ENCODE results near the gene CHAF1A.

The CHAF1A gene

DNA sequence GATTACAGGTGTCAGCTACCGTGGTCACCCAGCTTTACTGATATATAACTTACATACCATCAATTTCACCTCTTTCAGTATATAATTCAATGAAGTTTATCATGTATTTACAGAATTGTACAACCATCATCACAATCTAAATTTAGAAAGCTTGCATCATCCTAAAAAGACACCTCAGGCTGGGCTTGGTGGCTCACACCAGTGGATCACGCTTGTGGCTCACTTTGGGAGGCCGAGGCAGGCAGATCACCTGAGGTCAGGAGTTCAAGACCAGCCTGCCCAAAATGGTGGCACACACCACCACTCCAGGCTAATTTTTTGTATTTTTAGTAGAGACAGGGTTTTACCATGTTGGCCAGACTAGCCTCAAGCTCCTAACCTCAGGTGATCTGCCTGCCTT lies 65.4 kb downstream of the CHAF1A start:
- TF ChIP-seq, protein P1, sequence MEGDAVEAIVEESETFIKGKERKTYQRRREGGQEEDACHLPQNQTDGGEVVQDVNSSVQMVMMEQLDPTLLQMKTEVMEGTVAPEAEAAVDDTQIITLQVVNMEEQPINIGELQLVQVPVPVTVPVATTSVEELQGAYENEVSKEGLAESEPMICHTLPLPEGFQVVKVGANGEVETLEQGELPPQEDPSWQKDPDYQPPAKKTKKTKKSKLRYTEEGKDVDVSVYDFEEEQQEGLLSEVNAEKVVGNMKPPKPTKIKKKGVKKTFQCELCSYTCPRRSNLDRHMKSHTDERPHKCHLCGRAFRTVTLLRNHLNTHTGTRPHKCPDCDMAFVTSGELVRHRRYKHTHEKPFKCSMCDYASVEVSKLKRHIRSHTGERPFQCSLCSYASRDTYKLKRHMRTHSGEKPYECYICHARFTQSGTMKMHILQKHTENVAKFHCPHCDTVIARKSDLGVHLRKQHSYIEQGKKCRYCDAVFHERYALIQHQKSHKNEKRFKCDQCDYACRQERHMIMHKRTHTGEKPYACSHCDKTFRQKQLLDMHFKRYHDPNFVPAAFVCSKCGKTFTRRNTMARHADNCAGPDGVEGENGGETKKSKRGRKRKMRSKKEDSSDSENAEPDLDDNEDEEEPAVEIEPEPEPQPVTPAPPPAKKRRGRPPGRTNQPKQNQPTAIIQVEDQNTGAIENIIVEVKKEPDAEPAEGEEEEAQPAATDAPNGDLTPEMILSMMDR (IDR thresholded peaks at IDR 0.05), result no peak
- Mint-ChIP-seq H3K27ac (no peak overlapping the region), H3K9me3 (peaks cover 3% of the 10 kb centered on the region), H3K4me3 (no peak overlapping the region), H3K4me1 (peaks cover 5% of the 10 kb centered on the region), H3K36me3 (ENCODE audit: low read depth) (no peaks in the 10 kb centered on the region), H3K27me3 (ENCODE audit: low read depth, poor library complexity) (peaks cover 6% of the 10 kb centered on the region)
- DNase-seq, result no peak

DNA sequence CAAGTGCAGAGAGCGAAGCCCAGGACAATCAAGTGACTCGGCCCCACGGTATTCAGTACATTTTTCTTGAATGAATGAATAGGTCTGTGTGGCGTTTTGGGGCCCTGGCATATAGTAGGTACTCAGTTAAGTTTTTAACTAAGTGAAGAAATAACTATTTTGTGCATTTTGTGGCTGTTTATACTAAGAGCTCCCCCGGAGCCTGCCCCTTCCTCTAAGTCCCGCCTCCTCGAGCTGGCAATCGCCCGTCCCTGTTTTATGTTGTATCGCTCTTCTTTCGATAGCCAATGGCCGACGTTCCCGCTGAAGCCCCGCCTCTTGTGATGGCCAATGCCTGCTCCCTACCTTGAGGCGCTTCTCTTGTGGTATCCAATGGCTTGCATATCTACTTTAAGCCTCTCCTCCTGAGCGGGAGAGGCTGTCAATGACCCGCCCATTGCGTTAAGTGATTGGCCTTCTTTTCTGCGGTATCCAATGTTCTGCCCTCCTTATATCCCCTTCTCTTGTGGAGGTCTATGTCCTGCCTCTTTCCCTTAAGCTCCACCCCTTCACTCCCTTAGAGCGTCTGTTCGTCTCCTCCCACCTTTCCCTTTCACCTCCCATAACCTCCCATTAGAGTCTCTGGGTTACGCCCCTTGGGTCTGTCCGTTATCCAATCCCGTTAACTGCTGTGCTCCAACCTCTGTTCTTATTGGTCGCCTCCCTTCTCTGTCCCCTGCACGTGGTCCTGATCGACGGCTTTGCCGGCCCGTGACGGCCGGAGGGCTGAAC lies 69.1 kb downstream of the CHAF1A start:
- peaks cover 3% of the 10 kb centered on the region for H3K9me3 Mint-ChIP-seq
- H3K36me3 Mint-ChIP-seq (ENCODE audit: low read depth), result peaks cover 4% of the 10 kb centered on the region
- TF ChIP-seq, protein P1 (IDR thresholded peaks at IDR 0.05), result no peak
- H3K4me3 Mint-ChIP-seq, result no peak overlapping the region
- H3K4me1 Mint-ChIP-seq, result peaks cover 21% of the 10 kb centered on the region
- peaks cover 3% of the 10 kb centered on the region for H3K27me3 Mint-ChIP-seq (ENCODE audit: low read depth, poor library complexity)
- H3K27ac Mint-ChIP-seq, result no peak overlapping the region
- peak; percentile 94 for DNase-seq

DNA sequence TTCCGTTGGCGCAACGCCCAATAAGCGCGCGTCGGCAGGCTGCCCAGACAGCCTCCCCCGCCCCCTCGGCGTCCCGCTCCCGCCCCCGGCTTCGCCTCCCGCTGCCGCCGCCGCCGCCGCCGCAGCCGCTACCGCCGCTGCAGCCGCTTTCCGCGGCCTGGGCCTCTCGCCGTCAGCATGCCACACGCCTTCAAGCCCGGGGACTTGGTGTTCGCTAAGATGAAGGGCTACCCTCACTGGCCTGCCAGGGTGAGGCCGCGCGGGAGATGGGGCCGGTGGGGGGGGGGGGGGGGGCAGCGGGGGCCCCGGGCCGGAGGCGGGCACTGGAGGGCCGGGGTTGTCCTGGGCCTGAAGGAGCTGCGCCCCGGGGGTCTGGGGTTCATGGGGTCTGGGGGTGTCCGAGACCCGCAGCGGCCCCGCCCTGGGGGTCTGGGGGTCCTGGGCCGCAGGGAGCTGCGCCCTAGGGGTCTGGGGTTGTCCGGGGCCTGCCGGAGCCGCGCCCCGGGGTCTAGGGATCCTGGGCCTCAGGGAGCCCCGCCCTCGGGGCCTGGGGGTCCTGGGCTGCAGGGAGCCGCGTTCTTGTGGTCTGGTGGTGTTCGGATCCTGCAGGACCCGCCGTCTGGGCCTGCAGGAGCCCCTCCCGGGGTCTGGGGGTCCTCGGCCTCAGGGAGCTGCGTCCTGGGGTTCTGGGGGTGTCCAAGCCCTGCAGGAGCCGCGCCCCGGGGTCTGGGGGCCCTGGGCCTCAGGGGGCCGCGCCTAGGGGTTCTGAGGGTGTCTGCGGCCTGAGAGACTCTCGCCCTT lies 69.9 kb downstream of the CHAF1A start, which contains the start of gene HDGFL2:
HDGFL2 (plus strand) TSS at position 124 of the 801 bp plus-strand sequence; CDS start at position 178, 54 bp downstream.
- peaks cover 12% of the 10 kb centered on the region for H3K36me3 Mint-ChIP-seq (ENCODE audit: low read depth)
- H3K4me1 Mint-ChIP-seq, result peaks cover 21% of the 10 kb centered on the region
- TF ChIP-seq, protein P1 (IDR thresholded peaks at IDR 0.05), result no peak
- H3K9me3 Mint-ChIP-seq, result peaks cover 3% of the 10 kb centered on the region
- peak; percentile 97 for DNase-seq
- H3K27ac Mint-ChIP-seq, result peak within 1 kb of the TSS; percentile 79
- peaks cover 3% of the 10 kb centered on the region for H3K27me3 Mint-ChIP-seq (ENCODE audit: low read depth, poor library complexity)
- peak within 1 kb of the TSS; percentile 92 for H3K4me3 Mint-ChIP-seq

DNA sequence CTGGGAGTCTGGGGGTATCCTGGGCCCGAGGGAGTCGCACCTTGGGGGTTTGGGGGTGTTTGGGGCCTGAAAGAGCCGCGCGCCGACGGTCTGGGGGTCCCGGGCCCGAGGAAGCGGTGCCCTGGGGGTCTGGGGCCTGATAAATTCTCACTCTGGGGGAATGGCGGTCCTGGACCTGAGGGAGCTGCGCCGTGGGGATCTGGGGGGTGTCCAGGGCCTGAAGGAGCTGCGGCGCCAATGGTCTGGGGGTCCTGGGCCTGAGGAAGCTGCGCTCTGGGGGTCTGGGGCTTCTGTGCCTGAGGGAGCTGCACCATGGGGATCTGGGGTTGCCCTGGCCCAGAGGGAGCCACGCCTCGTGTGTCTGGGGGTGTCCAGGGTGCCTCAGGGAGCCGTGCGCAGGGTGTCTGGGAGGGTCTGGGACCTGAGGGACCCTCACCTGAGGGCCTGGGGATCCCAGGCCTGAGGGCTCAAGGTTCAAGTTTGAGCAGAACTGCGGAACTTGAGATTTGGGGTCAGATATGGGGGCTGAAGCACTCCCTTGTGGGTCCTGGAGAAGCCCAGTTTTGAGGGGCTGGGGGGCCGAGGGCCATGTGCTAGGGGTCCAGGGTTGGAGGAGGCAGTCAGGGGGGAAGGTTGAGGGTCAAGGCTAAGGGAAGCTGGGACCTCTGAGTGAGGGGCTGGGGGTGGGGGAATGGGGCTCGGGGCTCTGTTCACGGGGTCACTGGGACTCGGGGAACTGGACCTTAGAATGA lies 70.7 kb downstream of the CHAF1A start:
- TF ChIP-seq, protein P1 (IDR thresholded peaks at IDR 0.05), result no peak
- peaks cover 21% of the 10 kb centered on the region for H3K4me1 Mint-ChIP-seq
- peak overlapping the region; percentile 79 for H3K27ac Mint-ChIP-seq
- H3K9me3 Mint-ChIP-seq, result peaks cover 3% of the 10 kb centered on the region
- H3K36me3 Mint-ChIP-seq (ENCODE audit: low read depth), result peaks cover 20% of the 10 kb centered on the region
- H3K4me3 Mint-ChIP-seq, result peak overlapping the region; percentile 92
- H3K27me3 Mint-ChIP-seq (ENCODE audit: low read depth, poor library complexity), result peaks cover 3% of the 10 kb centered on the region
- no peak for DNase-seq

DNA sequence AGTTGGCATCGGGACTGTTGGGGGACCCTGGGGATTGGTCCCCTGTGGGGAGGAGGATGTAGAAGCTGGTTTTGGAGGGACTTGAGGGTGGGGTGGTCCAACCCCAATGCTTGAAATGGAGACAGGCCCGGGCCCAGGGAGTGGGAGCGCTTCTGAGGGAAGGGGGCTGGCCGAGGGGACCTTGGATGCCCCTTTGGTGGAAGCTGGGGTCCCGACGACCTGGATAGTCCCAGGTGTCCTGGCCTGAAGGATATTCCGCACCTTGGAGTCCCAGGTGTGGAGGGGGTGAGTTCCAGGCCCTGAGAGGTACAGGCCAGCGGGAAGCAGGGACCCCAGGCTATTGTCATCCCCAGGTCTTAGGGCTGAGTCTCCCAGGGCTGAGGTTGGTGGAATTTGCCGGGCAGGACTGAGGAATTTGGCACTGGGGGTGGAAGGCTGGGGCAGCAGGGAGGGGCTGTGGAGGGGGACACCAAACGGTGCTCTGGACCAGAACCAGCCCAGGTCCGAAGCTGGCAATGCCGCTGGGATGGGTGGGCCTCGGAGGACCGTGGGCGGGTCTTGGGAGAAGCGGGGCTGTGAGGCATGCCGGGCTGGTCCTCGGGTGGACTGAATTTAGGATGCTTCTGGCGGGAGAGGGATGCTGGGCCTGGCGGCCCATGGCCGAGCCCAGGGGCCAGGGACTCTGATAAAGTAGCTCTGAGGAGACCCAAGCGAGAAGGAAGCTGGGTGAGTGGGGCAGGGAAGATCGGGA lies 71.5 kb downstream of the CHAF1A start:
- peak; percentile 36 for DNase-seq
- peaks cover 3% of the 10 kb centered on the region for H3K9me3 Mint-ChIP-seq
- peaks cover 21% of the 10 kb centered on the region for H3K4me1 Mint-ChIP-seq
- peaks cover 3% of the 10 kb centered on the region for H3K27me3 Mint-ChIP-seq (ENCODE audit: low read depth, poor library complexity)
- peak overlapping the region; percentile 92 for H3K4me3 Mint-ChIP-seq
- TF ChIP-seq, protein P1 (IDR thresholded peaks at IDR 0.05), result no peak
- peaks cover 20% of the 10 kb centered on the region for H3K36me3 Mint-ChIP-seq (ENCODE audit: low read depth)
- H3K27ac Mint-ChIP-seq, result peak overlapping the region; percentile 79
